Neural cell (in vitro differentiated cells): ENCODE results near the gene LBH.

Experiments used
- EP300 ChIP-seq: fragments of 450-650 bp; conservative IDR thresholded peaks from 2 replicates; pipeline ENCODE4 v1.6.1; 2014; ENCODE audit warnings: antibody characterized with exemption, mild to moderate bottlenecking, moderate library complexity; ENCODE audit not compliant: poor library complexity, severe bottlenecking
- EZH2 ChIP-seq: fragments of 200-600, 300-800 bp; shearing (Covaris generic), sonication (generic); IDR thresholded peaks from 2 replicates; pipeline ENCODE4 v1.6.1; 2014; ENCODE audit warnings: antibody characterized with exemption, low read length, borderline replicate concordance, mild to moderate bottlenecking; ENCODE audit not compliant: insufficient read depth, poor library complexity, severe bottlenecking
- MXI1 ChIP-seq: fragments of 450-650 bp; conservative IDR thresholded peaks from 2 replicates; pipeline ENCODE4 v1.6.1; 2014; ENCODE audit warnings: antibody characterized with exemption, mild to moderate bottlenecking; ENCODE audit not compliant: poor library complexity, severe bottlenecking
- POLR2AphosphoS5 ChIP-seq: IDR thresholded peaks from 2 replicates; pipeline ENCODE4 v1.6.1; 2012
- REST ChIP-seq: IDR thresholded peaks from 2 replicates; pipeline ENCODE4 v1.6.1; 2012; ENCODE audit warnings: borderline replicate concordance
- SMC3 ChIP-seq: fragments of 450-650 bp; conservative IDR thresholded peaks from 2 replicates; pipeline ENCODE4 v1.6.1; 2014; ENCODE audit warnings: antibody characterized with exemption, mild to moderate bottlenecking, moderate library complexity; ENCODE audit not compliant: poor library complexity
- TAF1 ChIP-seq: IDR thresholded peaks from 2 replicates; pipeline ENCODE4 v1.6.1; 2012; ENCODE audit warnings: low read depth
- TF ChIP-seq, protein P1 (sequence below): fragments of 450-650 bp; IDR thresholded peaks from 2 replicates; pipeline ENCODE4 v1.5.1; 2014; ENCODE audit warnings: antibody characterized with exemption, mild to moderate bottlenecking, moderate library complexity; ENCODE audit not compliant: poor library complexity, severe bottlenecking

DNA sequence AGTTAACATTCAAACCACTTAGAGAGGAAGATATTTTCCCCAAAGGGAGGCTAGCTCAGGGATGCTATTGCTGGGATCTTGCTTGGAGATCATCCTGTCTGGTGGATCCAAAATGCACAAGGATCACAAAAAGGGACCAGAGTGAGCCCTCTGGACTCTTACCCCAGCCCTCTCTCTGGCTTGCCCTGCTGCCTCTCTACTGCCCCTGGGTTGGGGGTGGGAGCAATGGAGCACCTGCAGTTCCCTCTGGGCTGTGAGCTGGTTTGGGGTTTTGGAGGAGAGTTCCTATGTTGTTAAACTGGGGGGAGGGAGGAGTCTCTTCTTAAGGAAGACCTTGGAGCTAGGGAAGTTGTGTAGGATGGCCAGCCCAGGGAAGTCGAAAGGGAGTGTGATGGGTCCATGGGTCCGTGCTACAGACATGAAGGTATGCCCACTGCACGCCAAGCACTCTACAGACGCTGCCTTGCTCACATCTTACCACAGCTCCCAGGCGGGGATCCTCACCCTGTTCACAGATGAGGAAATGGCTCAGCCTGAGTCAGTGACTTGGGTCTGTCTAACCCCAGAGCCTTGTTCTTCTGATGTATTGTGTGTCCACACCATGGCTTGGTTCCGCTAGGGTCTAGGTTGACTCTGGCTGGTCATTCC, 3.8 kb downstream of the LBH start:
- TF ChIP-seq REST (no peak), EP300 (no peak), EZH2 (no peak), TAF1 (no peak), POLR2AphosphoS5 (no peak), MXI1 (no peak), SMC3 (no peak)
- TF ChIP-seq, protein P1, sequence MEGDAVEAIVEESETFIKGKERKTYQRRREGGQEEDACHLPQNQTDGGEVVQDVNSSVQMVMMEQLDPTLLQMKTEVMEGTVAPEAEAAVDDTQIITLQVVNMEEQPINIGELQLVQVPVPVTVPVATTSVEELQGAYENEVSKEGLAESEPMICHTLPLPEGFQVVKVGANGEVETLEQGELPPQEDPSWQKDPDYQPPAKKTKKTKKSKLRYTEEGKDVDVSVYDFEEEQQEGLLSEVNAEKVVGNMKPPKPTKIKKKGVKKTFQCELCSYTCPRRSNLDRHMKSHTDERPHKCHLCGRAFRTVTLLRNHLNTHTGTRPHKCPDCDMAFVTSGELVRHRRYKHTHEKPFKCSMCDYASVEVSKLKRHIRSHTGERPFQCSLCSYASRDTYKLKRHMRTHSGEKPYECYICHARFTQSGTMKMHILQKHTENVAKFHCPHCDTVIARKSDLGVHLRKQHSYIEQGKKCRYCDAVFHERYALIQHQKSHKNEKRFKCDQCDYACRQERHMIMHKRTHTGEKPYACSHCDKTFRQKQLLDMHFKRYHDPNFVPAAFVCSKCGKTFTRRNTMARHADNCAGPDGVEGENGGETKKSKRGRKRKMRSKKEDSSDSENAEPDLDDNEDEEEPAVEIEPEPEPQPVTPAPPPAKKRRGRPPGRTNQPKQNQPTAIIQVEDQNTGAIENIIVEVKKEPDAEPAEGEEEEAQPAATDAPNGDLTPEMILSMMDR, result no peak
